Astrocyte (in vitro differentiated cells and primary cell): Measurements from ENCODE around the gene MTF1.

ENCODE experiments used
- EZH2 ChIP-seq: IDR thresholded peaks from 2 replicates; pipeline ENCODE4 v1.6.1; 2012; ENCODE audit warnings: mild to moderate bottlenecking, low read length, inconsistent platforms; ENCODE audit not compliant: insufficient read depth
- TF ChIP-seq, protein P1 (sequence below): IDR thresholded peaks from 2 replicates; pipeline ENCODE4 v1.5.1; 2011; ENCODE audit warnings: low read depth, mild to moderate bottlenecking, inconsistent platforms, low read length, moderate library complexity; ENCODE audit not compliant: insufficient read depth

- TF ChIP-seq, protein P1, sequence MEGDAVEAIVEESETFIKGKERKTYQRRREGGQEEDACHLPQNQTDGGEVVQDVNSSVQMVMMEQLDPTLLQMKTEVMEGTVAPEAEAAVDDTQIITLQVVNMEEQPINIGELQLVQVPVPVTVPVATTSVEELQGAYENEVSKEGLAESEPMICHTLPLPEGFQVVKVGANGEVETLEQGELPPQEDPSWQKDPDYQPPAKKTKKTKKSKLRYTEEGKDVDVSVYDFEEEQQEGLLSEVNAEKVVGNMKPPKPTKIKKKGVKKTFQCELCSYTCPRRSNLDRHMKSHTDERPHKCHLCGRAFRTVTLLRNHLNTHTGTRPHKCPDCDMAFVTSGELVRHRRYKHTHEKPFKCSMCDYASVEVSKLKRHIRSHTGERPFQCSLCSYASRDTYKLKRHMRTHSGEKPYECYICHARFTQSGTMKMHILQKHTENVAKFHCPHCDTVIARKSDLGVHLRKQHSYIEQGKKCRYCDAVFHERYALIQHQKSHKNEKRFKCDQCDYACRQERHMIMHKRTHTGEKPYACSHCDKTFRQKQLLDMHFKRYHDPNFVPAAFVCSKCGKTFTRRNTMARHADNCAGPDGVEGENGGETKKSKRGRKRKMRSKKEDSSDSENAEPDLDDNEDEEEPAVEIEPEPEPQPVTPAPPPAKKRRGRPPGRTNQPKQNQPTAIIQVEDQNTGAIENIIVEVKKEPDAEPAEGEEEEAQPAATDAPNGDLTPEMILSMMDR = no peak
- TF ChIP-seq EZH2 = no peak
Measured at GRCh38 chr1:37854406-37854805, 5.0 kb downstream of the MTF1 start.
